Endothelial cell of umbilical vein (primary cell): Measurements from ENCODE around the gene SLC7A4. TPM values are rescaled to one million over a fixed set of nuclear protein-coding genes. Genes with fewer than 3 reads are reported as not detected.

Experiments used
- BruUV-seq: library from RNA; stranded (reverse); fragments of 400-500 nt; replicated peaks from 2 replicates; lab custom pipeline; 2021; lab: Mats Ljungman, UMichigan
- CTCF ChIA-PET: fragments of 300-600, 350-600 bp; sonication (Branson Sonifier 250); formaldehyde crosslinking; loops from one replicate; lab custom pipeline; 2021; ENCODE audit warnings: antibody characterized with exemption, inconsistent platforms; lab: Charles Lee
- POLR2A ChIA-PET: fragments of 300-600, 350-600 bp; sonication (Branson Sonifier 250); formaldehyde crosslinking; loops from one replicate; lab custom pipeline; 2021; ENCODE audit warnings: antibody characterized with exemption, inconsistent platforms; lab: Charles Lee
- DNase-seq: peaks from one replicate; pipeline ENCODE4 v3.0.0-alpha.2; 2011; ENCODE audit warnings: low read depth, low spot score
- FAIRE-seq: peaks from 2 replicates; lab custom pipeline; 2011; peaks lifted over from hg19 to GRCh38; lab: Jason Lieb, UNC
- H2AFZ ChIP-seq: 2 replicates; pipeline ENCODE4 v1.6.0; 2012; ENCODE audit warnings: low read depth, low read length, control low read depth, inconsistent platforms
- H3K27ac ChIP-seq: 2 replicates; pipeline ENCODE4 v1.5.1; 2011; ENCODE audit warnings: low read depth, mild to moderate bottlenecking, control low read depth, low read length, moderate library complexity; ENCODE audit not compliant: insufficient read depth
- H3K27me3 ChIP-seq, 2 experiments: 2 replicates each; pipeline versions ENCODE4 v1.6.0 to v1.6.1; 2011; ENCODE audit warnings: low read length in 2 of 2, mixed read lengths in 1 of 2; ENCODE audit not compliant: control insufficient read depth in 2 of 2, insufficient read depth in 2 of 2
- H3K36me3 ChIP-seq, 2 experiments: 2 replicates in 1 of 2; 3 replicates in 1 of 2; pipeline ENCODE4 v1.5.1; 2011; ENCODE audit warnings: low read length in 2 of 2, mild to moderate bottlenecking in 1 of 2, moderate library complexity in 1 of 2; ENCODE audit not compliant: control insufficient read depth in 2 of 2, insufficient read depth in 2 of 2; ENCODE audit errors: extremely low read depth in 1 of 2
- H3K4me1 ChIP-seq: 3 replicates; pipeline ENCODE4 v1.5.1; 2011; ENCODE audit warnings: mild to moderate bottlenecking, low read length; ENCODE audit not compliant: control insufficient read depth, insufficient read depth; ENCODE audit errors: extremely low read depth
- H3K4me2 ChIP-seq: 2 replicates; pipeline ENCODE4 v1.6.1; 2011; ENCODE audit warnings: low read length, control low read depth, mixed read lengths; ENCODE audit not compliant: insufficient read depth
- H3K4me3 ChIP-seq, 3 experiments: fragments of 200-600 bp in 1 of 3; sonication (generic), shearing (Covaris generic) in 1 of 3; replicated peaks in 1 of 3; 2 replicates each; pipeline ENCODE4 v1.5.1; 2011 to 2016; ENCODE audit warnings: control low read depth in 3 of 3, low read length in 3 of 3, mild to moderate bottlenecking in 2 of 3, inconsistent platforms in 1 of 3, low read depth in 1 of 3, moderate library complexity in 1 of 3; ENCODE audit not compliant: insufficient read depth in 1 of 3
- H3K79me2 ChIP-seq: 2 replicates; pipeline ENCODE4 v1.6.0; 2012; ENCODE audit warnings: low read length, inconsistent platforms; ENCODE audit not compliant: control insufficient read depth, insufficient read depth
- H3K9ac ChIP-seq: replicated peaks from 2 replicates; pipeline ENCODE3; 2011; ENCODE audit warnings: low read length, control low read depth; ENCODE audit not compliant: insufficient read depth; ENCODE audit errors: extremely low read depth
- H3K9me1 ChIP-seq: replicated peaks from 3 replicates; pipeline ENCODE4 v1.6.0; 2011; ENCODE audit warnings: mild to moderate bottlenecking, low read length; ENCODE audit not compliant: control insufficient read depth, insufficient read depth; ENCODE audit errors: extremely low read depth
- H3K9me3 ChIP-seq: replicated peaks from 2 replicates; pipeline ENCODE4 v1.5.1; 2012; ENCODE audit warnings: low read length, inconsistent platforms; ENCODE audit not compliant: control insufficient read depth, insufficient read depth
- H4K20me1 ChIP-seq: replicated peaks from 2 replicates; pipeline ENCODE3; 2011; ENCODE audit warnings: mild to moderate bottlenecking, low read length; ENCODE audit not compliant: control insufficient read depth, insufficient read depth; ENCODE audit errors: extremely low read depth
- CTCF ChIP-seq, 2 donors: IDR thresholded peaks; 1 replicate in 1 of 2; 2 replicates in 1 of 2; pipeline ENCODE4 v1.5.1; 2011; ENCODE audit warnings: low read length in 2 of 2, mild to moderate bottlenecking in 2 of 2, moderate library complexity in 2 of 2, control low read depth in 1 of 2, inconsistent platforms in 1 of 2, low read depth in 1 of 2; ENCODE audit not compliant: insufficient read depth in 1 of 2; ENCODE audit errors: extremely low read depth in 1 of 2
- EZH2 ChIP-seq: IDR thresholded peaks from 2 replicates; pipeline ENCODE4 v1.6.1; 2012; ENCODE audit warnings: borderline replicate concordance, low read depth, mild to moderate bottlenecking, moderate library complexity, low read length, inconsistent platforms; ENCODE audit not compliant: severe bottlenecking
- FOS ChIP-seq: IDR thresholded peaks from 2 replicates; pipeline ENCODE4 v1.6.1; 2011; ENCODE audit warnings: mild to moderate bottlenecking, low read length, moderate library complexity, borderline replicate concordance; ENCODE audit not compliant: insufficient read depth
- GATA2 ChIP-seq: IDR thresholded peaks from 2 replicates; pipeline ENCODE4 v1.7.0; 2011; ENCODE audit warnings: low read depth, mild to moderate bottlenecking, moderate library complexity, mixed read lengths, low read length; ENCODE audit not compliant: insufficient read length, insufficient read depth
- JUN ChIP-seq: IDR thresholded peaks from 2 replicates; pipeline ENCODE4 v1.6.1; 2011; ENCODE audit warnings: borderline replicate concordance, low read depth; ENCODE audit not compliant: insufficient read length, insufficient read depth
- MYC ChIP-seq: IDR thresholded peaks from one replicate; pipeline ENCODE4 v1.6.1; 2011; ENCODE audit warnings: mild to moderate bottlenecking, low read depth, low read length
- POLR2A ChIP-seq: IDR thresholded peaks from 2 replicates; pipeline ENCODE4 v1.6.1; 2012; ENCODE audit warnings: low read depth, mild to moderate bottlenecking, control low read depth, low read length
- POLR2AphosphoS5 ChIP-seq: IDR thresholded peaks from 2 replicates; pipeline ENCODE4 v1.6.1; 2012; ENCODE audit warnings: low read depth, mild to moderate bottlenecking, control low read depth, low read length, moderate library complexity; ENCODE audit not compliant: insufficient read depth
- dilution Hi-C: fragments of 300-500 bp; cut with MboI; formaldehyde crosslinking; loops from one replicate; pipeline ENCODE4 v1.15.0; 2019; ENCODE audit warnings: low sequenced_read_pairs; ENCODE audit not compliant: extremely low pct_ligation_motif_present
- intact Hi-C: fragments of 100-400 bp; cut with micrococcal nuclease; formaldehyde crosslinking; loops from one replicate; pipeline ENCODE4 v1.10.0; 2022
- polyA plus RNA-seq, 4 experiments: library from polyadenylated mRNA; depleted of rRNA in 3 of 4; stranded (reverse) in 3 of 4; unstranded in 1 of 4; fragments of >200 nt; gene quantifications; 2 replicates each; pipeline versions ENCODE4 v1.2.1 to v1.2.3, GENCODE V29; 2011 to 2012; ENCODE audit warnings: missing spikeins in 1 of 4
- total RNA-seq: library from RNA; stranded (reverse); gene quantifications from 2 replicates; pipeline ENCODE4 v1.2.3, GENCODE V29; 2021
- TF ChIP-seq, protein P1 (sequence below): IDR thresholded peaks from 2 replicates; pipeline ENCODE4 v1.6.1; 2011; ENCODE audit not compliant: insufficient read depth, insufficient read length

The SLC7A4 gene
- total and polyA plus RNA-seq, 2 donors (not counting 3 experiments of a cell fraction or from before 2014, with no cell fraction given), result not detected

DNA sequence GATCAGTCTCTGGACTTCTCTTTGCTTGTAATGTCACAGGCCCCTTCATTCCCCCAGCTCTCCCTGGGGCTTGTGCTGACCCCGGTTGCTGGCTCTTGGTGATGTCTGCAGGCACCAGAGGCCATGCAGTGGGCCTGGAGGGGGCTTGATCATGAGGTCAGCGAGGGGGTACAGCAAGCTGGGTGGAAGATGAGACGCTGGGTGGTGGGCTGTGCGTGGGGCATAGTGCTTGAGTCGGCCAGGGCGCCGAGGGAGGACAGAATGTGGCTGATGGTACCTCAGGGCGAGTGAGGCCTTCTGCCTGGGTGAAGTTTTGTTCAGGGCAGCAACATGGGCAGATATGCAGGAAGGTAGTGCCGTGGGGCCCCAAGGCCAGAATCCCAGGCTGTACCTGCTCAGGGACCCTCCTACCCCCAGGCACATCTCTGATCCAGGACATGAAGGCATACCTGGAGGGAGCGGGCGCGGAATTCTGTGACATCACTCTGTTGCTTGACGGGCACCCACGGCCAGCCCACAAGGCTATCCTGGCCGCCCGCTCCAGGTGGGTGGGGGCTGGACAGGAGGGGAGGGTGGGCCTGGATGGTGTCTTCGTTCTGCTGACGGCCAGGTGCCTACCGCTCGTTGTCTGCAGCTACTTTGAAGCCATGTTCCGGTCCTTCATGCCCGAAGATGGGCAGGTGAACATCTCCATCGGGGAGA, 36.9 kb downstream of the SLC7A4 start:
- POLR2A ChIA-PET, result no interaction called here
- CTCF ChIA-PET, result interaction anchor here (2.3 kb wide), 1 partner anchor 13 kb away, joined by 5 read pairs; the partner anchor contains the start of gene LZTR1
- no peak for DNase-seq
- H4K20me1 ChIP-seq, result no peaks in the 10 kb centered on the region
- BruUV-seq, result no TSS peak
- no peaks in the 10 kb centered on the region for H3K27me3 ChIP-seq
- dilution Hi-C loops (no loop called here), intact Hi-C loops (no loop called here)
- TF ChIP-seq MYC, result no peak
- no peak for TF ChIP-seq GATA2
- TF ChIP-seq EZH2, result no peak
- no peak for TF ChIP-seq POLR2AphosphoS5
- TF ChIP-seq CTCF (IDR thresholded peaks at IDR 0.05; ENCODE audit: extremely low read depth in 1 of 2, insufficient read depth in 1 of 2, low read depth in 1 of 2, low read length in 2 of 2), result no peak
- TF ChIP-seq, protein P1, sequence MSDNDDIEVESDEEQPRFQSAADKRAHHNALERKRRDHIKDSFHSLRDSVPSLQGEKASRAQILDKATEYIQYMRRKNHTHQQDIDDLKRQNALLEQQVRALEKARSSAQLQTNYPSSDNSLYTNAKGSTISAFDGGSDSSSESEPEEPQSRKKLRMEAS, result no peak
- no peak for TF ChIP-seq FOS
- TF ChIP-seq JUN, result no peak
- TF ChIP-seq POLR2A, result no peak
- H3K9ac ChIP-seq, result no peak overlapping the region
- peaks cover 7% of the 10 kb centered on the region for H3K79me2 ChIP-seq
- no peak overlapping the region for H3K4me2 ChIP-seq
- H3K36me3 ChIP-seq, result peaks cover 5 to 36% of the 10 kb centered on the region in 2 experiments
- no peak overlapping the region for H2AFZ ChIP-seq
- FAIRE-seq, result no peak
- no peak overlapping the region for H3K4me3 ChIP-seq
- H3K27ac ChIP-seq, result no peak overlapping the region
- H3K4me1 ChIP-seq, result peaks cover 5% of the 10 kb centered on the region
- no peaks in the 10 kb centered on the region for H3K9me1 ChIP-seq
- no peaks in the 10 kb centered on the region for H3K9me3 ChIP-seq
